ENCODE results near the gene TXLNA.

GRCh38 chr1:32221980-32222755 is 42.7 kb downstream of the TXLNA start, which contains the start of the genes EIF3I and TMEM234:
- TF ChIP-seq POLR2A (IDR thresholded peaks at IDR 0.05; ENCODE audit: low read depth, low read length) (peak; percentile 87), TAF1 (IDR thresholded peaks at IDR 0.05; ENCODE audit: low read depth, low read length) (peak; percentile 86)

Measured in GM12891 (cell line).